ENCODE measurements around the gene COG2.
A peak's percentile ranks its signal among the peaks of the same experiment; 100 is the strongest.
"Not testable (repeated sequence)": the region's sequence is repeated elsewhere in the genome, so short reads cannot be mapped to it uniquely, and the experiment has no call there.

The COG2 gene

GRCh38 chr1:230641900-230642262 is 400 bp upstream of the COG2 start:
- no peak for TF ChIP-seq CTCF (IDR thresholded peaks at IDR 0.05; ENCODE audit: extremely low read depth, missing control alignments)
- no peak for DNase-seq (ENCODE audit: low spot score)

GRCh38 chr1:230643908-230644307 is 1.6 kb downstream of the COG2 start:
- TF ChIP-seq CTCF (IDR thresholded peaks at IDR 0.05; ENCODE audit: extremely low read depth, missing control alignments): no peak
- DNase-seq (ENCODE audit: low spot score): peak; percentile 25

GRCh38 chr1:230646710-230647302 is 4.5 kb downstream of the COG2 start:
- no peak for DNase-seq (ENCODE audit: low spot score)
- TF ChIP-seq CTCF (IDR thresholded peaks at IDR 0.05; ENCODE audit: extremely low read depth, missing control alignments): no peak

- no peak for TF ChIP-seq CTCF (IDR thresholded peaks at IDR 0.05; ENCODE audit: extremely low read depth, missing control alignments)
Observed at GRCh38 chr1:230647321-230647720, 5.0 kb downstream of the COG2 start.

GRCh38 chr1:230648114-230648513 is 5.8 kb downstream of the COG2 start:
- no peak for TF ChIP-seq CTCF (IDR thresholded peaks at IDR 0.05; ENCODE audit: extremely low read depth, missing control alignments)
- DNase-seq (ENCODE audit: low spot score): no peak

More at GRCh38 chr1:230647321-230647720, 5.0 kb downstream of the COG2 start:
- no peak for DNase-seq (ENCODE audit: low spot score)

- no peak for DNase-seq (ENCODE audit: low spot score)
- no peak for TF ChIP-seq CTCF (IDR thresholded peaks at IDR 0.05; ENCODE audit: extremely low read depth, missing control alignments)
Observed at GRCh38 chr1:230650300-230650699, 8.0 kb downstream of the COG2 start.

GRCh38 chr1:230651235-230651634 is 9.0 kb downstream of the COG2 start:
- TF ChIP-seq CTCF (IDR thresholded peaks at IDR 0.05; ENCODE audit: extremely low read depth, missing control alignments): no peak
- DNase-seq (ENCODE audit: low spot score): no peak

GRCh38 chr1:230656719-230657118 is 14.4 kb downstream of the COG2 start:
- not testable (repeated sequence) for DNase-seq (ENCODE audit: low spot score)

- not testable (repeated sequence) for DNase-seq (ENCODE audit: low spot score)
Observed at GRCh38 chr1:230658103-230658502, 15.8 kb downstream of the COG2 start.

Data from GM20000 (cell line).